T-helper 1 cell treated with Interleukin-12 subunit alpha and Interleukin-12 subunit beta and Interleukin-4 antibody, amounts not matched to agents 30 ng/mL and 1 ng/mL, for 36 hours (primary cell): ENCODE results near the gene RCHY1. TPM values are rescaled to one million over a fixed set of nuclear protein-coding genes. Genes with fewer than 3 reads are reported as not detected.

Experiments
- intact Hi-C: fragments of 100-400 bp; cut with micrococcal nuclease; formaldehyde crosslinking; loops from one replicate; pipeline ENCODE4 v1.15.1; 2024
- total RNA-seq: library from RNA; stranded (reverse); gene quantifications from 2 replicates; pipeline ENCODE4 v1.2.3, GENCODE V29; 2022

Gene RCHY1
- total RNA-seq, 1 donor from 2014 or later = 33.3 TPM

DNA sequence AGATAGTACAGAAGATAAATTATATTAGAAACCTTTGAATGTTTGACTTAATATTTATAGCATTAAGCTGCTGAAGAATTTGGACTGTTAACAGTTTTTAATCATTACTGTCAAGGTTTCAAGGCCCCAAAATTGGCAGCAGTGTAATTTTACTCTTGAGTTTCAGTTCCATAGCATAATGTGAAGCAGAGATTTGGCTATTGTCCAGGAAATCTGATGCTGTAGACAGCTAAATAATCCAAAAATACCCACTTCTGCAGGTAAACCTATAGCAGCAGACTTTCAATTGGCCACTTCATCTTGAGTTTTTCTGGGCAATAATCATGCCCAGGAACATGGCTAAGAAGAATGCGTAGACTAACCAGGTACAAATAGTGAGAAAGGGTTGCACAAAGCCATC, 85.0 kb downstream of the RCHY1 start:
- intact Hi-C loops = no loop called here

Other genes with a start within 250 kb of the RCHY1 start
- gene THAP6, start 70 bp upstream of the RCHY1 start, total RNA-seq = 17.7 and 17.8 TPM in 2 replicates
- gene ODAPH, start 41.7 kb upstream of the RCHY1 start, total RNA-seq = 5.9 and 6.0 TPM in 2 replicates
- 0.49 and 0.66 TPM in 2 replicates for gene CDKL2, start 116.1 kb upstream of the RCHY1 start, total RNA-seq
- 146 and 162 TPM in 2 replicates for gene G3BP2, start 159.0 kb upstream of the RCHY1 start, total RNA-seq
- 50.0 and 51.2 TPM in 2 replicates for gene USO1, start 210.2 kb upstream of the RCHY1 start, total RNA-seq